ENCODE results near the gene RGS1. TPM values are rescaled to one million over a fixed set of nuclear protein-coding genes. Genes with fewer than 3 reads are reported as not detected.

The RGS1 gene
- polyA plus RNA-seq, 1 donor = 1.8 TPM

GRCh38 chr1:192553741-192554140 lies 21.8 kb upstream of the RGS1 start:
- no peak for DNase-seq (ENCODE audit: low read depth)

DNA sequence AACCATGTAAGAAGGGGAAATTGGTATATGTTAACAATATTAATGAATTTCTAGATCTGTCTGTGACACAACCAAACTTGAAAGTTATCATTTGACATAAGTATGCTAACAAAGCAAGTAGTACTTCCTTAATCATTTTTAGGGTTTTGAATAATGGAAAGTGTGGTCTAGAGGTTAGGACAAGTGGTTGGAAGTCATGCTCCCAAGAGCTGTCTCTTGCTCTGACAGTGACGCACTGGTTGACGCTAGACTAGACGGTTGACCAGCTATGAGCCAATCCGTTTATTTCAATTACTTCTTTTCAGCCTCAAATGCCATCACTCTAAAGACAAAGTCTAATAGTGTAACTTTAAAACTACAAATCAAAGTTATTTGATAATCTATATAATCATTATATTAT lies 20.7 kb upstream of the RGS1 start:
- DNase-seq (ENCODE audit: low read depth) = no peak

GRCh38 chr1:192555399-192555798 lies 20.2 kb upstream of the RGS1 start:
- no peak for DNase-seq (ENCODE audit: low read depth)

GRCh38 chr1:192557841-192558595 lies 17.6 kb upstream of the RGS1 start:
- DNase-seq (ENCODE audit: low read depth) = no peak

DNA sequence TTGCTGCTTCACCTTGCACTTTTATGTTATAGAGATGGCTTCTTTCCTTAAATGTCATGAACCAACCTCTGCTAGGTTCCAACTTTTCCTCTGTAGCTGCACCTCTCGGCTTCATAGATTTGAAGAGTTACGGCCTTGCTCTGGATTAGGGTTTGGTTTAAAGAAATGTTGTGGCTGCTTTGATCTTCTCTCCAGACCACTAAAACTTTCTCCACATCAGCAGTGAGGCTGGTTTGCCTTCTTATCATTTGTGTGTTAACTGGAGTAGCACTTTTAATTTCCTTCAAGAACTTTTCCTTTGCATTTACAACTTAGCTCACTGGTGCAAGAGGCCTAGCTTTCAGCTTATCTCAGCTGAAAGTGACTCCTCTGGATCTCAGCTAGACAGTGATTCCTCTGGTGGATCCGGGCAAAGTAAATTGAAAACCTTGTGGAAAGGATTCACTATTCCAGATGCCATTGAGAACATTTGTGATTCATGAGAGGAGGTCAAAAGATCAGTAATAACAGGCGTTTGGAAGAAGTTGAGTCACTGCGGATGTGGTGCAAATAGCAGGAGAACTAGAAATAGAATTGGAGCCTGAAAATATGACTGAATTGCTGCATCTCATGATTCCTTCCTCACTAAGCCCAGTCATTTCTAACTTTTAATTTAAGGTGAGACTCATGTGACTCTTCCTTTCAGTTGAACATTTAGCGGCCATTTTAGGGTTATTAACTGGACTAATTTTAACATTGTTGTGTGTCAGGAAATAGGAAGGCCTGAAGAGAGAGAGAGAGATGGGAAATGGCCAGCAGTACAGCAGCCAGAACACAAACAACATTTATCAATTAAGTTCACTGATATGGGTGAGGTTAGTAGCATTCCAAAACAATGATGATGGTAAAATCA lies 16.2 kb upstream of the RGS1 start:
- DNase-seq (ENCODE audit: low read depth) = no peak

DNA sequence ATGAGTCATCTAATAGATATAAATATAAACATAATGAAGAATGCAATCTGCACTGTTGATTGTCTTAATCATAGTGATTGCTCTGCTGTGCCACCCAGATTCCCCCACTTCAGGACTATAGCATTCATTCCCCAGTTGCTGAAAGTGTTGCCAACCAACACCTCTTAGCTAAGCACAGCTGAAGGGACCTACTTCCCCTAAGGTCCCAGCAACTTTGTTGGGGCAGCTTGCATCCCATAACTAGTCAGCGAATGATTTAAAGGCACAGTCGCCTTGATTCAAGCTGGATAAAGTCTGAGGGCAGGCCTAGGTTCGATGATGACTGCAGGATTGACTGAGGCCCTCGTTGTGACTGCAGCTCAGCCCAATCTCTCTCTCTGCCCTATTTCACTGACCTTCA lies 14.3 kb upstream of the RGS1 start:
- no peak for DNase-seq (ENCODE audit: low read depth)

GRCh38 chr1:192563129-192563528 lies 12.4 kb upstream of the RGS1 start:
- no peak for DNase-seq (ENCODE audit: low read depth)

- DNase-seq (ENCODE audit: low read depth) = no peak
Observed at GRCh38 chr1:192564099-192564498, 11.5 kb upstream of the RGS1 start.

DNA sequence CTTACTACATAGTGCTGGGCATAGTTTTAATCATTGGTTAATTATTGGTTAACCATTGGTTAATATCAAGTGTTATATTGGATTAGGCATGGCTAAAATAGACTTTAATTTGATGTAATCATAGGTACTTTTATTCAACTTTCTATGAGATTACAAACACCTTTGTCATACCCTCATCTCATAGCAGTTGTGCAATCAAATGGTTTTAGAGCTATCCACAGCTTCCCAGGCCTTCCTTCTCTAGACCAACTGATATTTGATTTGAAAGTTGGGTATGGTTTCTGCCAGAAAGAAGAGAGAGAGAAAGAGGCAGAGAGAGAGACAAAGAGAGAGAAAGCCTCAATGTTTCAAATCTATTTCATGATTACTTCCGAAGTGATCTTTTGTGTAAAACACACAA lies 9.6 kb upstream of the RGS1 start:
- DNase-seq (ENCODE audit: low read depth) = no peak

DNA sequence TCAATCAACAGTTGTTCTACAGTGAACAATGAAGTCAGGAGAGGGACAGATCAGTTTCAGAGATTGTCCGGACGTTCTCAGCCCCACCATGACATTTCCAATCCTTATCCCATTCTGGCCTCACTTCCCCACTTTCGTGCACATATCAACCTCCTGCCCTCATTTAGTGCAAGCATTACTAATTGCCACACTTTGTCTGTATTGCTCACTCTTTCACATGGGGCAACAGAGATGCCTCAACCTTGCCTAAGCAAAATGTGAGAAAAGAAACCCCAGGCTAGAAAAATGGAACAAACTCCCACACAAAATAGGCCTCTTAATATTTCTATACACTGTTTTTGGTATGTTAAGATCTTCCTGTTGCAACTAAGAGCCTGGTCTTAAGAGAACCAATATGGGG lies 8.9 kb upstream of the RGS1 start:
- no peak for DNase-seq (ENCODE audit: low read depth)

- no peak for DNase-seq (ENCODE audit: low read depth)
Observed at GRCh38 chr1:192568063-192568462, 7.5 kb upstream of the RGS1 start.

DNA sequence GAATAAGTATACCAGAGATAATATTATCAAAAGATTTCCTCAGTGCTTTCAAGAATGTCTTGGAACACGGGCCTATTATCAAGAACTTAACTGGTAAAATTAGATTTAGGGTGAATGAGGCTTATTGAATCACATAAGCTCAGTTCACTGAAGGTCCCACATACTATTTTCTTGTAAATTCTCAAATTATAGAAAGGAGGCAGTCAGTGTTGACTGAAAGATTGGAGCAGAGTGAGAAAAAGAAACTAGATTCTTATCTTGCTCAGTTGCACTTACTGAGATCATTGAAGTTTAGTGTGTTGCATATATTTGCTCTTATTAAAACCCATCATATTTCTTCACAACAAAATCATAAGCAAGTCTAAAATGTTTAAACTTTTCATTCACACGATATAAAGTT lies 3.9 kb upstream of the RGS1 start:
- no peak for DNase-seq (ENCODE audit: low read depth)

DNA sequence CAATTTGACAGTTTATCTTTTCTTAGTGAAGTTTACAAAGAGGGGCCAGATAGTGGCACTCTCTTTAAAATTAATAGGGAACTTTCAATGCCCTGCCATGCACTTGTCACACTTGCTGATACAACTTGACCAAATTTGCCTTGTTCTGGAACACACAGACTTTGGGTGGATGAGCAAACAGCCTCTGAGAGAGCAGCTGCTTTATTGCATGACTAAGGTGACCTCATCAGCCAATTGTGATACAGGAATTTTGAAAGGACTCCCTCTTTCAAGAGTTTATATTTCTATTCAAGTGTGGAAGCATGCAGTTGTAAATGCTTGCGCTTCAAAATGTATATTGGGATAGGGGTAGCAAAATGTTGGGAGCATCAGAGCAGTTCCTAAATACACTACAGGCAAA lies 2.1 kb upstream of the RGS1 start:
- DNase-seq (ENCODE audit: low read depth) = no peak

- no peak for DNase-seq (ENCODE audit: low read depth)
Observed at GRCh38 chr1:192574073-192574472, 1.5 kb upstream of the RGS1 start.

DNA sequence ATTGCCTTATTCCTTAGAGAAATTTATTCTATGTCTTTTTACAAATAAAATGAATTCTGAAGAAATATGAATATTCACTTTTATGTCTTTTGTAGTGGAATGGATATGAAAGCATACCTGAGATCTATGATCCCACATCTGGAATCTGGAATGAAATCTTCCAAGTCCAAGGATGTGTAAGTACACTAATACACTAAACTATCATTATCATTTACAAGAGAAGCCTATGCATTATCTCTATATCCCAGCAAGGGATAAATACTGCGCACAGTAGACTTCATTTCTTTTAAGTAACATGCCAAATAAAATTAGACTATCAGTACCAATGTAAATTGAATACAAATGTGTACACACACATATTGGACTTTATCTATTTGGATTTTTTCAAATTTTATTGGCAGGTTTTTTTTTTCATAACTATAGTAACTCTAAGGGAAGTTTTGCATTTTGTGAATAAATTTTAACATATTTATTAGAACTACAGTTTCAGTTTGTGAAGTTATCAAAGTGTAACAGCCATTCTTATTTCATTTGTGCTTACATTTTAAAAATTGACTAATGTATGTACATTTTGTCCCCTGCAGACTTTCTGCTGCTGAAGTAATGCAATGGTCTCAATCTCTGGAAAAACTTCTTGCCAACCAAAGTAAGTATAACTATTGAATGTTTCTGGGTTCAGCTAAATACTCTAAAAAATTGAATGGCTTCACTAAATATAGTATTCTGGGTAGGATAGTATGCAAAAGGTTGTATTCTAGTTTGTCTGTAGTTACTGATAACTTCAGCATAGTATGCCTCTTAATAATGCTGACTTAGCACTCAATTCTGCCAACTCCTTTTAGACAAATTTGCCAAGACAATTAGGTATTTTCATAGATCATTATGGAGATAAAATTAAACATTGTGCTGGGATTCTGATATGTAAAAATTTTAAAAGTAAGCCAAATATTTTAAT lies 894 bp downstream of the RGS1 start:
- no peak for DNase-seq (ENCODE audit: low read depth)

DNA sequence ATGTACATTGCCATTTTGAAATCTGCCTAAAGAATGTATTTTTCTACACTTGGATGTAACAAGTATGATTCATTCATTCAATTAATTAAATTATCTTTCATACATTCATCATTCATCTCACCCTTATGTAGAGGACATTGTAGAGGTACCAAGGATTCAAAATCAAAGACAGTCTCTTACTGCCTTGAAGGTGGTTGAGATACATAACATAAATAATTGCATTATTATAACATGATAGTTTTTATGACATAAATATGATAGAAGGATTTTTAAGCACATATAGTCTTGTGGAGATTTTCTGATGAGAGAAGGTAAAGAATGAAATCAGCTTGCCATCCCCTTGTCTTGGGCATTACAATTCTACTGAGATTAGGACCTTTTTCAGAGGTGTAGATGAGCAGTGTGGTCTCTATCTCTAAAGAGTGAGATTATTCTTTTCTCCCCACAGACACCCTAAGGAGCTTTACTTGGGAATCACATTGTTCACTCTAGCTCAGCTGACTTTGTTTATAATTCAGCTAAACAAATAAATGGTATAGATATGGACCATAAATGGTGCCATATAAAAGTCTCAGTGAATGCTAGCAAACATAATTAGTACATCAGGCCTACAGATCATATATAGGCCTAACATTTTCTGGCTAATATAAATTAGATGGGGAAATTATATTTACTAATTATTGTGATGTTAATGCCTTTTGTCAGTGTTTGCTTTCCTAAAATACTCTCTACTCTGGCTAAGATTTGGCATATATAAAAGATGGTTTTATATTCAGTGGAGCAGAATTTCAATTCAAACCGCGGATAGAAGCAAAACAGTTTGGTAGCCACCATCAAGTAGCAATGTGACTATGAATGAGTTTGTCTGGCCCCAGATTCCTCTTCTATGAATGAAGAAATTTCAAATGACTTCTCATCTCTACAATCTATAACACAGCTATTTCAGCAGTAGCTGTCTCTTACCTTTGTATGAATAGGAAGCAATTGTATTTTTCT lies 1.9 kb downstream of the RGS1 start:
- DNase-seq (ENCODE audit: low read depth) = no peak

DNA sequence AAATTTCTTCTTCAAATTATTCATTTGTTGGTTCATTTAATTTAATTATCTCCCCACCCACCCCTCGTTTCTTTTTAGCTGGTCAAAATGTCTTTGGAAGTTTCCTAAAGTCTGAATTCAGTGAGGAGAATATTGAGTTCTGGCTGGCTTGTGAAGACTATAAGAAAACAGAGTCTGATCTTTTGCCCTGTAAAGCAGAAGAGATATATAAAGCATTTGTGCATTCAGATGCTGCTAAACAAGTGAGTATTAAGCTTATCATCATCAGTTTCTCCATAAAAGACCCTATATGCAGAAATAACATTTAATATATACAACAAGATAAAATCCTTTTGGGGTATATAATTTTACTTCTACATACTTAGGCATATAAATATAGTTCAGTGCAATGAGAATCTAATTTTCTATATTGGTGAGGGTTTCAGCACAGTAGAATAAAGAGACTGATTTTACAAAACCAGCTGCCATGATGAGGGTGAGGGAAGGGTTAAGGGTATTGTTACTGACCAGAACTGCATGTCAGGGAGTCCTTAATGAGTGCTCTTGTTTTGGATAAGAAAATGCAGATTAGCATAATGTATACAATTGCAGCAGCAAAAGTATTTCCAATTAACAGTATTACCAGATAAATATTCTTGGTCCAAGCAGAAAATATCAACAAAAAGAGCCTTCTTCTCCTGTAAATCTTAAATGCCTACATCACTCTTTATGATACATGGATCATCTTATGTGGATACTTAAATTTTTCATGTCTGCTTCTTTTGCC lies 2.8 kb downstream of the RGS1 start:
- DNase-seq (ENCODE audit: low read depth) = no peak

DNA sequence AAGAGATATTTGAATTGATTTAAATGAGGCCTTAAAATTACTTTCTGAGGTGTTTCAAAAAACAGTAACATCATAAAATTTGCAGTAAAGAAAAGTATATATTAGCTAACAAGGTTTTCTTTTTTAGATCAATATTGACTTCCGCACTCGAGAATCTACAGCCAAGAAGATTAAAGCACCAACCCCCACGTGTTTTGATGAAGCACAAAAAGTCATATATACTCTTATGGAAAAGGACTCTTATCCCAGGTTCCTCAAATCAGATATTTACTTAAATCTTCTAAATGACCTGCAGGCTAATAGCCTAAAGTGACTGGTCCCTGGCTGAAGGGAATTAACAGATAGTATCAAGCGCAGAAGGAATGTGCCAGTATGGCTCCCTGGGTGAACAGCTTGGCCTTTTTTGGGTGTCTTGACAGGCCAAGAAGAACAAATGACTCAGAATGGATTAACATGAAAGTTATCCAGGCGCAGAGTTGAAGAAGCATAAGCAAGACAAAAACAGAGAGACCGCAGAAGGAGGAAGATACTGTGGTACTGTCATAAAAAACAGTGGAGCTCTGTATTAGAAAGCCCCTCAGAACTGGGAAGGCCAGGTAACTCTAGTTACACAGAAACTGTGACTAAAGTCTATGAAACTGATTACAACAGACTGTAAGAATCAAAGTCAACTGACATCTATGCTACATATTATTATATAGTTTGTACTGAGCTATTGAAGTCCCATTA lies 3.6 kb downstream of the RGS1 start:
- DNase-seq (ENCODE audit: low read depth) = no peak

- DNase-seq (ENCODE audit: low read depth) = no peak
Observed at GRCh38 chr1:192580351-192580962, 4.9 kb downstream of the RGS1 start.

All from forelimb muscle (tissue), 1 donor.